22Rv1 (cell line): Measurements from ENCODE around the gene WNK2.

Source experiments
- ZFX ChIP-seq: fragments of 450-650 bp; IDR thresholded peaks from 2 replicates; pipeline ENCODE4 v1.6.1; 2017; ENCODE audit warnings: antibody characterized with exemption, borderline replicate concordance
- TF ChIP-seq, protein P1 (sequence below): fragments of 450-650 bp; IDR thresholded peaks from 2 replicates; pipeline ENCODE4 v1.5.1; 2017; ENCODE audit warnings: mild to moderate bottlenecking

DNA sequence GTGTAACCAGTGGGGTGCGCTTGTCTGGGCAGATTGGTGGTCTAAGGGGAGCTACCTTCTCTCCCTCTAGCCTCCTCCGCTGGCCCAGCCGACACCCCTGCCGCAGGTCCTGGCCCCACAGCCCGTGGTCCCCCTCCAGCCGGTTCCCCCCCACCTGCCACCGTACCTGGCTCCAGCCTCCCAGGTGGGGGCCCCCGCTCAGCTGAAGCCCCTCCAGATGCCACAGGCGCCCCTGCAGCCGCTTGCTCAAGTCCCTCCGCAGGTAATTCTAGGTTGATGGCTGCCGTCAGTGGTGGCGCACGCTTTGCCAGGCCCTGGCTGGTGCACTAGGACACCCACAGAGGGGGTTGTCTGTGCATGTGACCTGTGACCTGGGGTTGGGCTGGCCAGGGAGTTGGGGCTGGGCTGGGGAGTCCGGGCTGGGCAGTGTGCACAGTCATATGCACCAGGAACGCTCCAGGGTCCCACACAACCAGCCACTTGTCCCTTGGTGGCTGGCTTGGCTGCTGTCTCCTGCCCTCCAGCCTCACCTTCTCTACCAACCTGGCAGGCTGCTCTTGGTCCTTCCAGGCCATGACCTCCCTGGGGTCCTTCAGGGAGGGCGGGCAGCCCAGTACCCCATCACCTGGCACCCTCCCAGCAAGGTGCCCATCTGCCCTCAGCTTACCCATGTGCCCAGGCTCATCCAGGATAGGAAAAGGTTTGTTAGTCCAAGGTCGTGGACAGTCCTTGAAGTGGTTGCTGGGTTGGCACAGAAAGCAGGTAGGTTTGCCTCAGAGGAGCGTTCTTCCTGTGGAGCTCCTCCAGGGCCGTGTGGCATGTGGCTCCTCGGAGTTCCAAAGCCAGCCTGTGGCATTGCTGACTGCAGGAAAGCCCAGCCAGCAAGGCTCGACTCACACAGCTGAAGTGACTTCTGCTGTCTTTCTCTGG, 73.2 kb downstream of the WNK2 start:
- TF ChIP-seq, protein P1, sequence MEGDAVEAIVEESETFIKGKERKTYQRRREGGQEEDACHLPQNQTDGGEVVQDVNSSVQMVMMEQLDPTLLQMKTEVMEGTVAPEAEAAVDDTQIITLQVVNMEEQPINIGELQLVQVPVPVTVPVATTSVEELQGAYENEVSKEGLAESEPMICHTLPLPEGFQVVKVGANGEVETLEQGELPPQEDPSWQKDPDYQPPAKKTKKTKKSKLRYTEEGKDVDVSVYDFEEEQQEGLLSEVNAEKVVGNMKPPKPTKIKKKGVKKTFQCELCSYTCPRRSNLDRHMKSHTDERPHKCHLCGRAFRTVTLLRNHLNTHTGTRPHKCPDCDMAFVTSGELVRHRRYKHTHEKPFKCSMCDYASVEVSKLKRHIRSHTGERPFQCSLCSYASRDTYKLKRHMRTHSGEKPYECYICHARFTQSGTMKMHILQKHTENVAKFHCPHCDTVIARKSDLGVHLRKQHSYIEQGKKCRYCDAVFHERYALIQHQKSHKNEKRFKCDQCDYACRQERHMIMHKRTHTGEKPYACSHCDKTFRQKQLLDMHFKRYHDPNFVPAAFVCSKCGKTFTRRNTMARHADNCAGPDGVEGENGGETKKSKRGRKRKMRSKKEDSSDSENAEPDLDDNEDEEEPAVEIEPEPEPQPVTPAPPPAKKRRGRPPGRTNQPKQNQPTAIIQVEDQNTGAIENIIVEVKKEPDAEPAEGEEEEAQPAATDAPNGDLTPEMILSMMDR = no peak
- TF ChIP-seq ZFX = no peak
